GM12891 (cell line): ENCODE results near the gene ASB6.

Experiments
- POLR2A ChIP-seq: IDR thresholded peaks from 2 replicates; pipeline ENCODE4 v1.6.1; 2011; ENCODE audit warnings: low read depth, low read length, control low read depth
- POLR2AphosphoS5 ChIP-seq: IDR thresholded peaks from 2 replicates; pipeline ENCODE4 v1.6.1; 2011; ENCODE audit warnings: low read depth, low read length, control low read depth
- TAF1 ChIP-seq: IDR thresholded peaks from 2 replicates; pipeline ENCODE4 v1.6.1; 2011; ENCODE audit warnings: low read depth, low read length, control low read depth

DNA sequence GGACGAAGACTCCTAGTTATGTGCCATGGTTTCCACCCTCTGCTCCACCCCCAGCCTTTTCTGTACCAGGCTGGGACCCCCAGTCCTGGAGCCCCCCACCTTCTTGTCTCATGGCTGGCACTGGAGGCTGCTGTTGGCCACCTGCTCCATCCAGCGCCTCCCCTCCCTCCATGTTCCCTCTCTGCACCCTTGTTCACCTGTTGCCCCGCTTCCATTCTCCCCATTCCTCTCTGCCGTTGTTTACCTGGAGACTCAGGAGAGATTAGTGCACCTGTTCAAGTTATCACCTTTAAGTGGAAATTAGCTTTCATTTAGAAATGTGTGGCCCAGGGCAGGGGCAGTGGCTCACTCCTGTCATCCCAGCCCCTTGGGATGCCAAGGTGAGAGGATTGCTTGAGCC is 8.7 kb downstream of the ASB6 start:
- TF ChIP-seq POLR2A, result no peak
- TF ChIP-seq TAF1, result no peak
- TF ChIP-seq POLR2AphosphoS5, result no peak
